ENCODE data around the gene JUND.
A peak's percentile ranks its signal among the peaks of the same experiment; 100 is the strongest.

JUND gene

GRCh38 chr19:18301718-18302111, 20.3 kb upstream of the JUND start:
- TF ChIP-seq GATA1 (IDR thresholded peaks at IDR 0.05; ENCODE audit: low read depth, low read length) (no peak), POLR2A (IDR thresholded peaks at IDR 0.05; ENCODE audit: low read length) (no peak)
- no peak for DNase-seq

- DNase-seq: peak in 1 of 2 experiments; percentile 48
- no peak for TF ChIP-seq POLR2A (IDR thresholded peaks at IDR 0.05; ENCODE audit: low read length)
- TF ChIP-seq GATA1 (IDR thresholded peaks at IDR 0.05; ENCODE audit: low read depth, low read length): no peak
Measured at GRCh38 chr19:18300930-18301717, 19.7 kb upstream of the JUND start.

- no peak for DNase-seq
- no peak for TF ChIP-seq GATA1 (IDR thresholded peaks at IDR 0.05; ENCODE audit: low read depth, low read length)
- TF ChIP-seq POLR2A (IDR thresholded peaks at IDR 0.05; ENCODE audit: low read length): no peak
Measured at GRCh38 chr19:18299654-18300053, 18.2 kb upstream of the JUND start.

- TF ChIP-seq GATA1 (IDR thresholded peaks at IDR 0.05; ENCODE audit: low read depth, low read length) (no peak), POLR2A (IDR thresholded peaks at IDR 0.05; ENCODE audit: low read length) (no peak)
- DNase-seq: no peak
Measured at GRCh38 chr19:18298601-18299000, 17.2 kb upstream of the JUND start.

GRCh38 chr19:18297308-18297707, 15.9 kb upstream of the JUND start:
- no peak for TF ChIP-seq GATA1 (IDR thresholded peaks at IDR 0.05; ENCODE audit: low read depth, low read length)
- TF ChIP-seq POLR2A (IDR thresholded peaks at IDR 0.05; ENCODE audit: low read length): no peak
- no peak for DNase-seq

GRCh38 chr19:18295034-18295451, 13.6 kb upstream of the JUND start:
- no peak for TF ChIP-seq POLR2A (IDR thresholded peaks at IDR 0.05; ENCODE audit: low read length)
- TF ChIP-seq GATA1 (IDR thresholded peaks at IDR 0.05; ENCODE audit: low read depth, low read length): no peak
- no peak for DNase-seq

GRCh38 chr19:18294467-18294864, 13.0 kb upstream of the JUND start:
- no peak for DNase-seq
- TF ChIP-seq GATA1 (IDR thresholded peaks at IDR 0.05; ENCODE audit: low read depth, low read length): no peak
- TF ChIP-seq POLR2A (IDR thresholded peaks at IDR 0.05; ENCODE audit: low read length): no peak

- TF ChIP-seq GATA1 (IDR thresholded peaks at IDR 0.05; ENCODE audit: low read depth, low read length): no peak
- TF ChIP-seq POLR2A (IDR thresholded peaks at IDR 0.05; ENCODE audit: low read length): no peak
- DNase-seq: no peak
Measured at GRCh38 chr19:18293642-18294466, 12.4 kb upstream of the JUND start.

- peak; percentile 65 to 80 for DNase-seq
Measured at GRCh38 chr19:18292810-18293641, 11.6 kb upstream of the JUND start.

GRCh38 chr19:18292462-18292809, 11.0 kb upstream of the JUND start:
- TF ChIP-seq GATA1 (IDR thresholded peaks at IDR 0.05; ENCODE audit: low read depth, low read length) (no peak), POLR2A (IDR thresholded peaks at IDR 0.05; ENCODE audit: low read length) (no peak)

More at GRCh38 chr19:18292810-18293641, 11.6 kb upstream of the JUND start:
- TF ChIP-seq GATA1 (IDR thresholded peaks at IDR 0.05; ENCODE audit: low read depth, low read length) (no peak), POLR2A (IDR thresholded peaks at IDR 0.05; ENCODE audit: low read length) (peak; percentile 66)

GRCh38 chr19:18291590-18292461, 10.4 kb upstream of the JUND start:
- DNase-seq: peak in 1 of 2 experiments; percentile 74
- TF ChIP-seq POLR2A (IDR thresholded peaks at IDR 0.05; ENCODE audit: low read length) (peak; percentile 55), GATA1 (IDR thresholded peaks at IDR 0.05; ENCODE audit: low read depth, low read length) (no peak)

More at GRCh38 chr19:18292462-18292809, 11.0 kb upstream of the JUND start:
- DNase-seq: no peak

GRCh38 chr19:18291019-18291524, 9.7 kb upstream of the JUND start:
- DNase-seq: no peak
- TF ChIP-seq POLR2A (IDR thresholded peaks at IDR 0.05; ENCODE audit: low read length) (no peak), GATA1 (IDR thresholded peaks at IDR 0.05; ENCODE audit: low read depth, low read length) (no peak)

Measured in erythroblast (primary cell).